Small intestine (tissue), 7 donors: ENCODE data around the gene NOC2L. TPM values are rescaled to one million over a fixed set of nuclear protein-coding genes. Genes with fewer than 3 reads are reported as not detected.
"Not testable (repeated sequence)": the region's sequence is repeated elsewhere in the genome, so short reads cannot be mapped to it uniquely, and the experiment has no call there.

Experiments used
- DNase-seq, 2 donors: peaks; one replicate each; pipeline versions ENCODE4 v3.0.0 to v3.0.0-alpha.2; 2013
- FAIRE-seq: peaks from 2 replicates; lab custom pipeline; 2012; peaks lifted over from hg19 to GRCh38; lab: Jason Lieb, UNC
- H3K27ac ChIP-seq, 3 donors: one replicate each; pipeline ENCODE4 v1.5.1; 2013; ENCODE audit warnings: low read length in 2 of 3, mild to moderate bottlenecking in 2 of 3, control low read depth in 1 of 3, inconsistent platforms in 1 of 3, low read depth in 1 of 3, moderate library complexity in 1 of 3
- H3K27me3 ChIP-seq, 3 donors: one replicate each; pipeline ENCODE4 v1.6.1; 2013; ENCODE audit warnings: low read length in 3 of 3, inconsistent platforms in 1 of 3; ENCODE audit not compliant: control insufficient read depth in 3 of 3, insufficient read depth in 3 of 3
- H3K36me3 ChIP-seq, 3 donors: one replicate each; pipeline ENCODE4 v1.6.1; 2013; ENCODE audit warnings: low read length in 3 of 3, inconsistent platforms in 1 of 3, low read depth in 1 of 3, mild to moderate bottlenecking in 1 of 3, moderate library complexity in 1 of 3; ENCODE audit not compliant: control insufficient read depth in 3 of 3, insufficient read depth in 2 of 3
- H3K4me1 ChIP-seq, 3 donors: one replicate each; pipeline ENCODE4 v1.6.1; 2013; ENCODE audit warnings: low read length in 2 of 3, inconsistent platforms in 1 of 3, low read depth in 1 of 3, mild to moderate bottlenecking in 1 of 3, moderate library complexity in 1 of 3; ENCODE audit not compliant: control insufficient read depth in 3 of 3, insufficient read depth in 2 of 3
- H3K4me3 ChIP-seq, 3 donors: one replicate each; pipeline ENCODE4 v1.5.1; 2013; ENCODE audit warnings: low read length in 3 of 3, control low read depth in 1 of 3, inconsistent platforms in 1 of 3, low read depth in 1 of 3, mild to moderate bottlenecking in 1 of 3, moderate library complexity in 1 of 3
- H3K9me3 ChIP-seq, 2 donors: one replicate each; pipeline ENCODE4 v1.6.1; 2013; ENCODE audit warnings: low read depth in 1 of 2, low read length in 1 of 2; ENCODE audit not compliant: control insufficient read depth in 2 of 2, insufficient read depth in 1 of 2
- WGBS, 3 donors: extraction: QIAGEN DNeasy Blood & Tissue Kit; methylation state at CpG; one replicate each; pipeline ENCODE4 v1.1.7; 2013; 5-methylcytosine and 5-hydroxymethylcytosine counted together
- polyA plus RNA-seq, 4 donors: library from polyadenylated mRNA; stranded (reverse) in 3 of 4; unstranded in 1 of 4; fragments of 200-250 nt in 3 of 4; fragments of 120-200 nt in 1 of 4; gene quantifications; one replicate each; pipeline versions ENCODE4 v1.2.1 to v1.2.3, GENCODE V29; 2013
- donor health status: healthy with polysubstance abuse.
- donor health status: control.
- donor health status: control.
- donor health status: Bipolar disorder and iron deficiency.
- donor health status: healthy.

NOC2L gene
- polyA plus RNA-seq, 4 donors: 34.0 to 69.3 (median 45.4) TPM

DNA sequence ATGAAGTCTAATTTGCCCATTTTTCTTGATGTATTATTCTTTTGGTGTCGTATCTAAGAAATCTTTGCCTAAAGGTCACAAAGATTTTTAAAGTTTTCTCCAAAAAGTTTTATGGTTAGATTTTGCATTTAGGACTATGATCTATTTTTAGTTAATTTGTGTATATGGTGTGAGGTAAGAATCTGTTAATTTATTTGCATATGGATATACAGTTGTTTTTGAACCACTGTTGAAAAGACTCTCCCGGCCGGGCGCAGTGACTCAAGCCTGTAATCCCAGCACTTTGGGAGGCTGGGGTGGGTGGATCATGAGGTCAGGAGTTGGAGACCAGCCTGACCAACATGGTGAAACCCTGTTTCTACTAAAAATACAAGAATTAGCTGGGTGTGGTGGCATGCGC lies 29.0 kb upstream of the NOC2L start:
- H3K36me3 ChIP-seq, H3K4me1 ChIP-seq, H3K4me3 ChIP-seq, H3K27ac ChIP-seq, FAIRE-seq, DNase-seq: not testable (repeated sequence)
- 84 to 88% (median 85%) methylated on average over 5 of the region's 5 CpGs for WGBS, 3 donors
- Histone ChIP-seq H3K27me3 (peaks cover 0 to 31% (median 0%) of the 10 kb centered on the region in 3 donors), H3K9me3 (peaks cover 0 to 17% of the 10 kb centered on the region in 2 donors)

DNA sequence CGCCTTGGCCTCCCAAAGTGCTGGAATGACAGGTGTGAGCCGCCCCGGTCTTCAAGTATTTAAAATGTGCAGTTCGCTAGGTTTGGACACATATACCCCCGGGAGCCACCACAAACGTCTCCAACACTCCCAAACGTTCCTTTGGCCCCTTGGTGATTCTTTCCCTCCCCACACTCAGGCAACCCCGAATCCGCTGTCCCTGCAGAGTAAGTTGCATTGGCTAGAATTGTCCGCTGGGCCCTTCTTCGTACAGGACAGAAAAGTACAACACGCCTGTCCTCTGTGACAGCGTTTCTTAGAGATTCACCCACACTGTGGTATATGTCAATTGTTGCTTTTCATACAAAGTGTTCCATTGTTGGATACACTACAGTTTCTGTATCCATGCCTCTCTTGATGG lies 26.1 kb upstream of the NOC2L start:
- WGBS, 3 donors: 73 to 78% (median 77%) methylated on average over 13 of the region's 13 CpGs
- no peak for DNase-seq
- no peaks in the 10 kb centered on the region for H3K4me1 ChIP-seq
- no peak overlapping the region for H3K4me3 ChIP-seq
- FAIRE-seq: no peak
- H3K27ac ChIP-seq: no peak overlapping the region
- no peaks in the 10 kb centered on the region for H3K36me3 ChIP-seq
- H3K9me3 ChIP-seq: no peaks in the 10 kb centered on the region
- H3K27me3 ChIP-seq: peaks cover 0 to 56% (median 5%) of the 10 kb centered on the region in 3 donors

DNA sequence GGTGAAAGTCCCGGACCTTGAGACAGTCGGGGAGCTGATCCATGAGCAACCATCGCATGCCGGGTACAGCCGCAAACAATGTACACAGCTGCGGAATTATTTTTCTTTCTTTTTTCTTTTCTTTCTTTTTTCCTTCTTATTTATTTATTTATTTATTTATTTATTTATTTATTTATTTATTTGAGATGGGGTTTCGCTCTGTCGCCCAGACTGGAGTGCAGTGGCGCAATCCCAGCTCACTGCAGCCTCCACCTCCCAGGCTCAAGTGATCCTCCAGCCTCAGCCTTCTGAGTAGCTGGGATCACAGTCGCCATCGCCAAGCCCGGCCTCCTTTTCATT lies 25.4 kb upstream of the NOC2L start:
- Histone ChIP-seq H3K27me3 (peaks cover 0 to 54% (median 5%) of the 10 kb centered on the region in 3 donors), H3K27ac (no peak overlapping the region), H3K4me3 (no peak overlapping the region), H3K36me3 (no peaks in the 10 kb centered on the region), H3K4me1 (no peaks in the 10 kb centered on the region), H3K9me3 (no peaks in the 10 kb centered on the region)
- FAIRE-seq (no peak), DNase-seq (peak in 1 of 2 donors; percentile 13)
- WGBS, 3 donors: 42 to 53% (median 53%) methylated on average over 12 of the region's 12 CpGs

DNA sequence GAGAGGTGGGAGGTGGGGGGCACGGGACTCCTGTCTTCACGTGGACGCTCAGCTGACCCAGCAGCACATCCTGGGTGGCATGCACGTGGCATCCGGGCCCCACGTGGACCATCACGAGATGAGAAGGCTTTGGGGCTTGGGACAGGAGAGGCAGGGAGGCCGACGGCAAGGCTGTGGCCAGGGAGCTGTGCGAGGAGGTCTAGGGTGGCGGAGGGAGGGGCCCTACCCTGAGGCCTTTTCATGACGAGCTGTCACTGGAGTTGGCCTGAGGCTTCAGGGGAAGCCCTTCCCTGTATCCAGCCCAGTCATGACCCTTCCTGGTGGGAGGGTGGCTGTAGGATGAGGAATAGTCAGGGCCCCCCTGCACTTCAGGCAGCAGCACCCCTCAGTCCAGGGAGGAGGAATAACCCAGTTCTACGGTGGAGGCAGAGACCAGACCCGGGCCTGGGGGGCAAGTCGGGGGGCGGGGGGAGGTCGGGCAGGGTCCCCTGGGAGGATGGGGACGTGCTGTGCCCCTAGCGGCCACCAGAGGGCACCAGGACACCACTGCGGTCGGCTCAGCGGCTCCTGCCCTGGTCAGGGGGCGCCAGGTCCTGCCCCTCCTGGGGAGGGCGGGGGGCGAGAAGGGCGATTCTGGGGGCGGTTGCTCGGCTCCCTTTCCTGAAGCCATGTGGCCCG lies 24.9 kb upstream of the NOC2L start:
- Histone ChIP-seq H3K36me3 (no peaks in the 10 kb centered on the region), H3K9me3 (no peaks in the 10 kb centered on the region), H3K4me1 (no peaks in the 10 kb centered on the region), H3K27me3 (peaks cover 0 to 53% (median 5%) of the 10 kb centered on the region in 3 donors), H3K4me3 (no peak overlapping the region), H3K27ac (no peak overlapping the region)
- FAIRE-seq (no peak), DNase-seq (peak; percentile 20 to 61)
- WGBS, 3 donors: 16 to 20% (median 18%) methylated on average over 23 to 29 of the region's 29 CpGs

DNA sequence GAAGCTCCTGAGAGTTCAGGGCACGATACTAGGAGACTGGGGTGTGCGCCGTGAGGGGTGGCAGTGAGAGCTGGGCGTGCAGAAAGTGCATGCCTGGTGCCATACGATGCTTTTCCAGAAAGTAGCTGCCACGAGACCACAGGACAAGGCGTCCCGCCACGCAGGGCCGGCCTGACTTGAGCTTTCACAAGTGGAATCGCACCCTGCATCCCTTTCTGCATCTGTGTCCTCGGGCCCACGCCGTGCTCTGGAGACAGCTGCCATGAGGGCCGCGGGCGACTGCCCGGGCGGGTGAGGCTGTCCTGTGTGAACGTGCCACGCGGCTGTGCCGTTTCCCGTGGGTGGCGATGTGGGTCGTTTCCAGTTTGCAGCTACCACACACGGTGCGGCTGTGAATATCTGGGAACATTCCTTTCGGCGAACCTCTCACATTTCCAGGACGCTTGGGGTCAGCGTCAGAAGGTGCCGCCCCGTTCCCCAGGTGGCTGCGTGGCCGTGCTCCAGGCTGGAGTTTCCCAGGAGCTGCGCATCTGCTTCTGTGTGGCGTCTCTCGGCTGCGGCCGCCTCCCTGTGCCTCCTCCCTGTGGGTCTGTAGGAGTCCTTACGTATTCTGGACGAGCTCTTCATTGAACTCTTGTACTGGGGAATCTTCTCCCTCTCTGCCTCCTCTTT lies 23.8 kb upstream of the NOC2L start:
- no peak for DNase-seq
- 75 to 82% (median 80%) methylated on average over 42 to 43 of the region's 43 CpGs for WGBS, 3 donors
- peaks cover 0 to 53% (median 5%) of the 10 kb centered on the region in 3 donors for H3K27me3 ChIP-seq

DNA sequence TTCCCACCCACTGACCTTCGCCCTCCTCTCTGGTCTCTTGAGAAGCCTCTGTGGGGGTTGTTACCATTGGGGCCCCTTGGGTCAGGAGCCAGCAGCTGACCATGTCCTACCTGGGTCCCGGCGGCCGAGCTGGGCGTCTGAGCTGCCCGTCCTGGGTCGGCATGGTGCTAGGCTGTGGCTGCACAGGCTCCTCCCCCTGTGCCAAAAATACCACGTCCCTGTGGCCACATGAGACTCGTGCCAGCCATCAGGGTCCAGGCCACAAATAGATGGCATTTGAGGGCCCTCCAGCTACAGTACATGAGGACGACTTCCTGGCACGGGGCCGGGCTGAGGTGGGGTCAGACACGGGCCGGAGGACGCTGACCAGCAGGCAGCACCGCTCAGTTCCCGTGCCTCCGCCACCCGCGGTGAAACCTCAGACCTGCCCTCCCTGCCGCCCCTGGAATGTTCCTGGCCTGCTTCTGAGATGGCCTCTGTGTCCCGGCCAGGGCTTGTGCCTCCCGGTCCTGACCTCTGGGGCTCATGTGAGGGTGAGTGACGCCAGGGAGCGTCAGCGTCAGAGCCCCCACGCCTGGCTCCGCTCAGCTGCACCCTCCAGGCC lies 23.0 kb upstream of the NOC2L start, which contains the start of gene PERM1:
Gene PERM1 (minus strand): TSS at position 139 of the 604 bp plus-strand sequence. CDS start 1,064 bp downstream, outside the sequence.
- Histone ChIP-seq H3K36me3 (no peaks in the 10 kb centered on the region), H3K4me1 (no peaks in the 10 kb centered on the region), H3K4me3 (no peak within 1 kb of the TSS), H3K27me3 (peaks cover 0 to 53% (median 5%) of the 10 kb centered on the region in 3 donors), H3K9me3 (peaks cover 0 to 3% of the 10 kb centered on the region in 2 donors), H3K27ac (no peak within 1 kb of the TSS)
- WGBS, 3 donors: 44 to 59% (median 47%) methylated on average over 25 to 28 of the region's 28 CpGs
- DNase-seq (no peak), FAIRE-seq (no peak)

More for the DNA sequence above, 23.8 kb upstream of the NOC2L start:
- H3K4me1 ChIP-seq: no peaks in the 10 kb centered on the region
- peaks cover 0 to 3% of the 10 kb centered on the region in 2 donors for H3K9me3 ChIP-seq
- FAIRE-seq: no peak
- no peak overlapping the region for H3K4me3 ChIP-seq
- no peak overlapping the region for H3K27ac ChIP-seq
- H3K36me3 ChIP-seq: no peaks in the 10 kb centered on the region

DNA sequence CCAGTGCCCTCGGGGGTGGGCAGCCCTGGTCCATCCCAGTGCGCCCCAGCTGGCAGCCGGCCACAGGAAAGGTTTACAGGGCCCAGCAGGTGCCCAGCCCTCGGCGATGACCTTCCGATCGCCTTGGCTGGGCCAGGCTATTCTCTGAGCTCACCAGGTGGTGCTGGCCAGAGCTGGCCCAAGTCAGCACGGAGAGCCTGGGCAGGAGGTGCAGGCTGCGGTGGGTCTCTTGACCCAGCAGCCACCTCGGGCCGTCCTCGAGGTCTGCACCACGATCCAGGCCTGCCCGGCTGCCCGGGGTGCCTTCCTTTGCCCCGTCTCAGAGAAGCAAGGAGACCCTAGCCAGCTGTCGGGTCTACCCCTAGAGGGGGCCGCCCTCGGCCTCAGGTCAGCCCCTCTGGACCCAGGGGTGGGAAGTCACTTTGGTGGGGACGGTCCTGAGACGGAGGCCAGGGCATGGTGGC lies 22.5 kb upstream of the NOC2L start:
- H3K36me3 ChIP-seq: no peaks in the 10 kb centered on the region
- FAIRE-seq: no peak
- WGBS, 3 donors: 59 to 75% (median 64%) methylated on average over 20 to 21 of the region's 21 CpGs
- H3K27me3 ChIP-seq: peaks cover 0 to 51% (median 5%) of the 10 kb centered on the region in 3 donors
- peaks cover 0 to 3% of the 10 kb centered on the region in 2 donors for H3K9me3 ChIP-seq
- no peak overlapping the region for H3K27ac ChIP-seq
- no peak overlapping the region for H3K4me3 ChIP-seq
- H3K4me1 ChIP-seq: no peaks in the 10 kb centered on the region
- DNase-seq: no peak

DNA sequence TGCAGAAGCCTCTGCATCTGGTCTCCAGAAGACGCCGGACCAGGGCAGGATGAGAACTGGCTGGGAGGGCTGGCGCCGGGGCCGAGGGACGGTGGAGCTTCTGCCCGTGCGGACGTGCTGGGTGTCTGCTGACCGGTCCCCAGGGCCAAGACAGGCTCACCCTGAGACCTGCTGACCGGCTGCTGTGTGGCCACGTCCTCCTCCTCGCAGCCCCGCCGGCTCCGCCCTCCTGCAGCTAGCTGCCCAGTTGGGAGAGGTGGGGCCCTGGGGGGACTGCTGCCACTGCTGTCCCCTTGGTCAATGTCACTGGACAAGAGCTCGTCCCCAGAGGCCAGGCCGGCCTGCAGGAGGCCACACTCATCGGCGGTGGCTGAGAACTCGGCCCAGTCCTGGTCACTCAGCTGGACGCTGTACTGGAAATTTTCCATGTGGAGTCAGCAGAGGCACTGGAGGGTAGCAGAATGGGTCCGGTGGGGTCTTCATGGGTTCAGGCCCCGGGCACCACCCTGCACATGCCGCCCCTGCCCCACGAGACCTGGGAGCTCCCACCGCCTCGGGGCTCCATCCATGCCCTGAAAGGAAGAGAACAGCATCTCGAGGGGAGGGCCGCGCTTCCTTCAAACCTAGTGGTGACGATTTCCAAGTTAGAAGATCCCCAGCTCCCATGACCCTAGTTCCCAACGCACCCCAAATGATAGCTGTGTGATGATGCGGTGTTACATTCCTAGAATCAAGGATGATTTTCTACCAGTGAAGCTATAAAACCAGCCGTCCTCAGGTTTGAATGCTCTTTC lies 21.7 kb upstream of the NOC2L start:
- peaks cover 0 to 3% of the 10 kb centered on the region in 2 donors for H3K9me3 ChIP-seq
- H3K4me3 ChIP-seq: no peak overlapping the region
- WGBS, 3 donors: 72 to 74% (median 73%) methylated on average over 31 to 35 of the region's 35 CpGs
- no peaks in the 10 kb centered on the region for H3K36me3 ChIP-seq
- no peaks in the 10 kb centered on the region for H3K4me1 ChIP-seq
- no peak overlapping the region for H3K27ac ChIP-seq
- DNase-seq: no peak
- no peak for FAIRE-seq
- peaks cover 0 to 47% (median 5%) of the 10 kb centered on the region in 3 donors for H3K27me3 ChIP-seq
